Kidney (tissue), 14 donors: ENCODE data around the gene ETNPPL. TPM values are rescaled to one million over a fixed set of nuclear protein-coding genes. Genes with fewer than 3 reads are reported as not detected.

Experiments
- DNase-seq, 5 donors: peaks; one replicate each; pipeline ENCODE4 v3.0.0-alpha.2; 2013 to 2020
- FAIRE-seq: peaks from 2 replicates; lab custom pipeline; 2012; peaks lifted over from hg19 to GRCh38; lab: Jason Lieb, UNC
- H3K27ac ChIP-seq, 2 donors: one replicate each; pipeline ENCODE4 v1.7.0; 2013; ENCODE audit warnings: low read depth in 2 of 2, low read length in 2 of 2, inconsistent platforms in 1 of 2
- H3K27me3 ChIP-seq: one replicate; pipeline ENCODE4 v1.7.1; 2013; ENCODE audit warnings: low read length, inconsistent platforms; ENCODE audit not compliant: control insufficient read depth, insufficient read depth
- H3K36me3 ChIP-seq, 3 donors: one replicate each; pipeline versions ENCODE4 v1.7.0 to v1.7.1; 2013; ENCODE audit warnings: low read length in 3 of 3, control low read depth in 1 of 3, inconsistent platforms in 1 of 3; ENCODE audit not compliant: insufficient read depth in 3 of 3, control insufficient read depth in 2 of 3
- H3K4me1 ChIP-seq, 3 donors: one replicate each; pipeline versions ENCODE4 v1.7.0 to v1.7.1; 2013; ENCODE audit warnings: low read length in 3 of 3, inconsistent platforms in 1 of 3, low read depth in 1 of 3; ENCODE audit not compliant: control insufficient read depth in 2 of 3, insufficient read depth in 2 of 3
- H3K4me3 ChIP-seq, 3 donors: one replicate each; pipeline versions ENCODE4 v1.7.0 to v1.8.1; 2013; ENCODE audit warnings: low read length in 3 of 3, control low read depth in 1 of 3, inconsistent platforms in 1 of 3
- H3K9ac ChIP-seq, 3 donors: one replicate each; pipeline versions ENCODE4 v1.7.0 to v1.7.1; 2013; ENCODE audit warnings: low read length in 3 of 3, control low read depth in 1 of 3, inconsistent platforms in 1 of 3
- H3K9me3 ChIP-seq, 3 donors: one replicate each; pipeline versions ENCODE4 v1.7.0 to v1.7.1; 2013; ENCODE audit warnings: low read length in 3 of 3, control low read depth in 1 of 3, inconsistent platforms in 1 of 3; ENCODE audit not compliant: control insufficient read depth in 2 of 3, insufficient read depth in 1 of 3
- CTCF ChIP-seq: IDR thresholded peaks from 3 replicates; pipeline ENCODE4 v1.5.1; 2012; ENCODE audit warnings: mild to moderate bottlenecking, moderate library complexity, borderline replicate concordance; ENCODE audit not compliant: insufficient read depth; ENCODE audit errors: extremely low read depth
- intact Hi-C: fragments of 100-400 bp; cut with DNase I; formaldehyde crosslinking; loops from one replicate; pipeline ENCODE4 v1.11.1; 2022
- polyA plus RNA-seq: library from polyadenylated mRNA; stranded (reverse); fragments of 350-450 nt; fragmentation: Illumina TruSeq; extraction: RNeasy Lipid Tissue Mini Kit (QIAGEN cat#74804); gene quantifications from one replicate; pipeline ENCODE4 v1.2.3, GENCODE V29; 2014; ENCODE audit warnings: low read depth, low replicate concordance; ENCODE audit not compliant: insufficient read depth
- total RNA-seq: library from RNA; stranded (reverse); fragmentation: NEBNext Ultra II Directional; extraction: Animal tissue kit (Norgen Biotek cat#: 25700); gene quantifications from one replicate; pipeline ENCODE4 v1.2.1, GENCODE V29; 2021
- donor health status: control.
- donor health status: control.
- donor health status: control.
- donor health status: control.
- donor health status: control.
- donor health status: DM: yes; HTN: yes; CAD: no.
- donor health status: Normal renal cell carcinoma (clear cell type).

Gene ETNPPL
- total and polyA plus RNA-seq, 2 donors from 2014 or later = 1.7 TPM; not detected in 1

- TF ChIP-seq CTCF = no peak
- H3K4me1 ChIP-seq = no peaks in the 10 kb centered on the region
- H3K36me3 ChIP-seq = no peaks in the 10 kb centered on the region
- H3K9me3 ChIP-seq = no peaks in the 10 kb centered on the region
- DNase-seq (no peak), FAIRE-seq (no peak)
- H3K27ac ChIP-seq = no peak overlapping the region
- no peak overlapping the region for H3K4me3 ChIP-seq
- no peak overlapping the region for H3K9ac ChIP-seq
- intact Hi-C loops = no loop called here
- H3K27me3 ChIP-seq = no peaks in the 10 kb centered on the region
Observed at GRCh38 chr4:108709234-108709633, 53.6 kb downstream of the ETNPPL start.

GRCh38 chr4:108706289-108706688, 56.6 kb downstream of the ETNPPL start:
- no peaks in the 10 kb centered on the region for H3K27me3 ChIP-seq
- FAIRE-seq (no peak), DNase-seq (no peak)
- intact Hi-C loops = no loop called here
- no peaks in the 10 kb centered on the region for H3K36me3 ChIP-seq
- H3K4me1 ChIP-seq = no peaks in the 10 kb centered on the region
- TF ChIP-seq CTCF = no peak
- no peak overlapping the region for H3K4me3 ChIP-seq
- no peaks in the 10 kb centered on the region for H3K9me3 ChIP-seq
- no peak overlapping the region for H3K27ac ChIP-seq
- no peak overlapping the region for H3K9ac ChIP-seq

- DNase-seq (no peak), FAIRE-seq (no peak)
- intact Hi-C loops = no loop called here
- no peaks in the 10 kb centered on the region for H3K9me3 ChIP-seq
- no peaks in the 10 kb centered on the region for H3K4me1 ChIP-seq
- TF ChIP-seq CTCF = no peak
- H3K4me3 ChIP-seq = no peak overlapping the region
- no peak overlapping the region for H3K27ac ChIP-seq
- no peak overlapping the region for H3K9ac ChIP-seq
- H3K36me3 ChIP-seq = no peaks in the 10 kb centered on the region
- no peaks in the 10 kb centered on the region for H3K27me3 ChIP-seq
Observed at GRCh38 chr4:108703966-108704365, 58.9 kb downstream of the ETNPPL start.

DNA sequence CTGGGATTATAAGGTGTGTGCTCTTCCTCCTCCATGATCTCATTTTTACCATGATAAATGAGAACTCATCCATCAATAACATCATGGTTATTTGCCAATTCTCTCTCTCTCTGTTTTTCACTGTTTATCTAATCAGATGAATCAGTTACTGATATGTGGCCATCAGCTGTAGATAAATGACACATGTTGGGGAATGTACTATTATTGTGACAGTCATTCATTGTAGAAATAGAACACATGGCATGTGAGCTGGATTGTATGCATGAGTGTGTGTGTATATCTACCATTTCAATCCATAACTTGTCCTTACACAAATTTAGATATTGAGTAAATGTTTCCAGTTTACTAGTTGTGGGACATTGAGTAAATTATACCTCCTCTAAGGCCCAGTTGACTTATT, 59.5 kb downstream of the ETNPPL start:
- H3K9ac ChIP-seq = no peak overlapping the region
- TF ChIP-seq CTCF = no peak
- no peaks in the 10 kb centered on the region for H3K4me1 ChIP-seq
- H3K27me3 ChIP-seq = no peaks in the 10 kb centered on the region
- intact Hi-C loops = no loop called here
- no peak overlapping the region for H3K4me3 ChIP-seq
- no peaks in the 10 kb centered on the region for H3K9me3 ChIP-seq
- no peak for DNase-seq
- FAIRE-seq = no peak
- no peak overlapping the region for H3K27ac ChIP-seq
- no peaks in the 10 kb centered on the region for H3K36me3 ChIP-seq
